ENCODE measurements around the gene SOBP.

SOBP gene

DNA sequence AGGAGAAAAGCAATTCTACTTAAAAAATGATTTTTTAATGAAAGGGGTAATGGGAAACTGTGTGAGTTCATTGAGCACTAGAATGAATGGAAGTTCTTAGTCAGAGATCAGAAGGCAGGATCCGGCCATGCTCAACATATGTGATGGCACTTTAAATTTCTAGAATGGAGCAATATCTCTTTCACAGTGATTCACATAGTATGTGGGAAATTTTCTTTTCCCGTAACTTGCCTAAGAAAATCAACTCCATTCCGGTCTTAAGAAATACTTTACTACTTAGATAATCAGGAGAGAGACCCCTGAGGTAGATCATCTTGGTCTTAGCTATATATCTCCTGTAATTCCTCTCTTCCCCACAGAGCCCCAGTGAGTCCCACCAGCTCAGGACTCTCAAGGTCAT lies 202.4 kb downstream of the SOBP start:
- peak; percentile 2 for DNase-seq (ENCODE audit: low spot score)

DNA sequence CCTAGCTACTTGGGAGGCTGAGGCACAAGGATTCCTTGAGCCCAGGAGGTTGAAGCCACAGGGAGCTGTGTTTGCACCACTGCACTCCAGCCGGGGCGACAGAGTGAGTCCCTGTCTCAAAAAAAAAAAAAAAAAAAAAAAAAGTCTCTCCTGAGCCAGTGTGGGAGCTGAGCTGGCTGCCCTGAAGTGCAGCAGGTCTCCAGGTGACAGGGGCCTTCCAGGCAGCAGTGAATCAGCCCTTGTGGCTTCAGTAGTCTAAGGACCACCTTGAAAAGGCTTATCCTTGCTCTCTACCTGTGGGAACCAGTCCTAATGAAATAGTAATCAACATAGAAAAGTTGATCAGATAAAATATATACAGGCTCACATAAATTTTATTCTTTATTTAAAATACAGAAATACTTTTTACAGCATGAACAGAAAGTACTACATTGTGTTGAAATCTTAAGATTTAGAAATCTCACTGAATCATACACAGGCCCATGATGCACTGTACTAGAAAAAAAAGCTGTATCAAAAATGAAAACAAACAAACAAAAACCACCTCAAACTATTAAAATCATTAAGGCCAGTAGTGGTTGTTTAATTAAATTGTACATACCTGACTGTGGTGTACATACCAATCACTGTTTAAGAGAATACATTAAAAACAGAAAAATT lies 205.3 kb downstream of the SOBP start:
- DNase-seq (ENCODE audit: low spot score), result peak; percentile 25

DNA sequence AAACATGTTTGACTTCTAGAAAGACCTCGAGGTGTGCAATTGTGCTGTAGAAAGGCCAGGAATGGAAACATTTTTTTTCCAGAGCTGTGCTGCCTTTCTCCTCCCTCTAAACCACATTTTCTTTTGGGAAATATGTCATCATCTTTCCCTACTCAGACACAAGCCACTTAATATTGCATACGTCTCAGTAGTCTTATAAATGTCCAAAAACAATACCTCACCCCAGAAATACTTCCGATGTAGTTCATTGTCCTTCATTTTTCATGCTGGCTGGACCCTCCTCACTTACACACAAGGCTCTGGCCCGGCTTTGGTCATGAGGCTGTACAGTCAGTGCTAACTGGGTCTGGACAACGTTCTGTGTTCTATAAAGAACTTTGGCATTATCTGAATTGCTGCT lies 207.8 kb downstream of the SOBP start:
- no peak for DNase-seq (ENCODE audit: low spot score)

DNA sequence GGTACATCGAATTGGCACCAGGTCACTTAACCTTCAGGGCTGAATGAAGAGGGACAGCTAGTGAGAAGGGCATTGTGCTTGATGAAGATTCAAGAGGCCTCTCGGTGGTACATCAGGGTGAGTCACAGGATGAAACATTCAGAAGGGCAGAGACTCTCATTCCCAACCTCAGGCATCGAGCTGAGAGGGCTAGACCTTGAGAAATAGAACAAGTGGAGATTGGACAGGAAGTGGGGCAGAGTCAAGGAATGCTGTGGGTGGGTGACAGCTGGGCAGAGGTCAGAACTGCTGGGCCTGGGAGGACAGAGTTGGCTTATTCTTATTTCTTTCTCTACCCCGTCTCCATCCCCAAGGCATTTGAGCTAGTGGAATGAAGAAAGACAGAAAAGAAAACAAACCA lies 208.2 kb downstream of the SOBP start:
- peak; percentile 53 for DNase-seq (ENCODE audit: low spot score)

DNA sequence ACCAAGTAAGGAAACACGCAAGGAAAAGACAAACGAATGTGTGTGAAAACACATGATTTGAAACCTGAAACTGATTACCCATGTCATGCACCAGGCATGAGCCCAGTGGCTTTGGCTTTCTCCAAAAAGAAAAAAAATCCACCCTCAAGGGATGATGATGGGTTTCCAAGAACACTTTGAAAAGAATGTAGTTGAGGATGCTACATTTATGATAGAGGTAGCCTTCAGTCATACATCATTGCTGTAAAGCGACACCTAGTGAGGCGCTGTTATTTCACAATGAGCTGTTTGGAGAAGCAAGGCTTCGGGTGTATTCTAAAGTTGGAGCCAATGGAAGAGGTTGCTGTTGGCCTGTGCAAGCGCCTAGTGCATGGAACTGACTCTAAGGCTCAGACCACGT lies 209.3 kb downstream of the SOBP start:
- DNase-seq (ENCODE audit: low spot score), result peak; percentile 34

DNA sequence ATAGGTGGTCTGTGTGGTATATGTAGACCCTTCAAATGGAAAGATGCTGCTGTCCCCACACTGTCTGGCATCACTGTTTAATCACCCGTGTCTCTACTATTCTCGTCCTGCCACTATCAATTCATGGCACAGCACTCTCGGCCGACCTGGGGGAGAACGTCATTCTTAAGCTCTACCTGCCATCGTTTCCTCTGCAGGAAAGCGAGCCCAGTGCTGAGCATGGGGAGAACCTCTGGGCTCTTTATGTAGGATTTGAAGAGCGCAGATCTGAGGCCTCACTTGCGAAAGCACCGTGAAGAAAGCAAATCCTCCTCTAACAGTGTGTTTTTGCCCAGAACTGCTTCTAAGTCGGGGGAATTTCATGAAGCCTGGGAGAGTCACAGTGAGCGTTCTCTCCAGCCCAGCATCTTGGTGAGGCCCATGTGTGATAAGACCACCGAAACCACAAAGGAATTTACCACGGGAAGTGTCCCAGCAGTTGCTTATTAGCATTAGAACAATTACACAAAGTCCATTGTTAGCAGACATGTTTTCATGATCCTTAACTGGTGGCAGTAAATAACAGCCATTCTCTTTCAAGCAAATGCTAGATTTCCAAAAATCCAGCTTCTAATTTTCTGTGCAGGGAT lies 209.9 kb downstream of the SOBP start:
- peak; percentile 3 for DNase-seq (ENCODE audit: low spot score)

DNA sequence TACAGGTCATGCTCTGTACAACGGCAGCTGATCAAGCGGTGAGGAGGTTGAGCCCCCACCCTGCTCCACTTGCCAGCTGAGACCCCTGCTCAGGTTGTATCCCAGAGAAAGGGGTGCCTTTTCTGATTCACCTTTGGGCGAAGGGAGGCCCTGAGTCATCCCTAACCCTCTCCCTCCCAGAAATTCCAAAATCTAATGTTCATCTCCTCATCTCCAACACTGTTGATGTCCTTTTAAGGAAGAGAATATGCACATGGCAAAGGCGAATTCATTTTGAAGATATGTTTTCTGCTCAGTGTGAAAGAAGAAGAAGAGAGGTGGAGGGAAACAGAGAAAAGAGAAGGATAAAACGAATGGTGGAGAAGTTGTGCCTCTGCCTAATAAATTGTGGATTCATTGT lies 213.7 kb downstream of the SOBP start:
- peak; percentile 26 for DNase-seq (ENCODE audit: low spot score)

DNA sequence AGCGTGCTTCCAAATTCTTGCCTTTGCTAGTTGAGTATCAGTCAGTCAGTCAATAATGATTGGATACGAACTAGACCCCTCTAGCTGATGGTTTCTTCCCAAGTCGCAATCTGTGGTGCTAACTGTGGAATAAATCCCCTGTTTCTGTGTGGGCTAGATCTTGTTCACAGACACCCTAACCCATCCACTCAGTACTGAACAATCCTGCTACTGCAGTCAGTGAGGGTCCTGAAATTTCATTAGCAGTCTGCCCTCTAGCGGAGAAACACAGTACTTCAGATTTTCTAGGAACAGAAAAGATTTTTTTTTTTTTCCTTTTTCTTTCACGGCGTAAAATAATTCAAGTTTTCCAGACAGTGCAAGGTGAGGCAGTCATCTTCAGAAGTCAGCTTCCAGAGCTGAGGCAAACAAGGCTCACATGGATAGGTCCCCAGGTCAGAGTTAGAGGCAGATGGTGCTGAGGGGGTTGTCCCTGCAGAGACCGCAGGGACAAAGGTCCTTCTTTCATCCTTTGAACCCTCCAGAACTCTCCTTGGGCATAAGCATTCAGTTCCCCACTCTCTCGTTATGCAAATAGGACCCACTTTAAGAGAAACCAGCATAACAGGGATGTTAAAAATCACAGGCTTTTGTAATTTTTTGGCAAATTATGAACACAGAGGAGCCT lies 214.6 kb downstream of the SOBP start:
- peak; percentile 53 for DNase-seq (ENCODE audit: low spot score)

DNA sequence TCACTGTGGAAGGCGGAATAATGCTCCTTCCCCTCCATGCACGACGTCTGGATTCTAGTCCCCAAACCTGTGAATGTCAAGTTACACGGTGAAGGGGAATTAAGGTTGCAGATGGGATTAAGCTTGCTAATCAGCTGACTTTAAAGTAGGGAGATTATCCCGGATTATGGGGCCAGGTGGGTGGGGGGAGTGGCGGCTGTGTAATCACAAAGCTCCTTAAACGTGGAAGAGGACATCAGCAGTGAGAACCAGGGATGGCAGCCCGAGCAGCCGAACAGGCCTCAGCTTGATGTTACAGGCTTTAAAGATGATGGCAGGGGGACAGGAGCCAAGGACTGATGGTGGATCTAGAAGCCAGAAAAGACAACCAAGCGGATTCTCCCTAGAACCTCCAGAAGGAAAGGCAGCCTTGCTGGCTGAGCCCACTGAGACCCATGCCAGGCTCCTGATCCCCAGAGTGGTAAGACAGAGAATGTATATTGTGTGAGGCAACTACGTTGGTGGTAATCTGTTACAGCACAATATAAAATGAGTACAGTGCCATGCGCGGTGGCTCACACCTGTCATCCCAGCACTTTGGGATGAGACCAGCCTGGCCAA lies 216.7 kb downstream of the SOBP start:
- peak; percentile 36 for DNase-seq (ENCODE audit: low spot score)

DNA sequence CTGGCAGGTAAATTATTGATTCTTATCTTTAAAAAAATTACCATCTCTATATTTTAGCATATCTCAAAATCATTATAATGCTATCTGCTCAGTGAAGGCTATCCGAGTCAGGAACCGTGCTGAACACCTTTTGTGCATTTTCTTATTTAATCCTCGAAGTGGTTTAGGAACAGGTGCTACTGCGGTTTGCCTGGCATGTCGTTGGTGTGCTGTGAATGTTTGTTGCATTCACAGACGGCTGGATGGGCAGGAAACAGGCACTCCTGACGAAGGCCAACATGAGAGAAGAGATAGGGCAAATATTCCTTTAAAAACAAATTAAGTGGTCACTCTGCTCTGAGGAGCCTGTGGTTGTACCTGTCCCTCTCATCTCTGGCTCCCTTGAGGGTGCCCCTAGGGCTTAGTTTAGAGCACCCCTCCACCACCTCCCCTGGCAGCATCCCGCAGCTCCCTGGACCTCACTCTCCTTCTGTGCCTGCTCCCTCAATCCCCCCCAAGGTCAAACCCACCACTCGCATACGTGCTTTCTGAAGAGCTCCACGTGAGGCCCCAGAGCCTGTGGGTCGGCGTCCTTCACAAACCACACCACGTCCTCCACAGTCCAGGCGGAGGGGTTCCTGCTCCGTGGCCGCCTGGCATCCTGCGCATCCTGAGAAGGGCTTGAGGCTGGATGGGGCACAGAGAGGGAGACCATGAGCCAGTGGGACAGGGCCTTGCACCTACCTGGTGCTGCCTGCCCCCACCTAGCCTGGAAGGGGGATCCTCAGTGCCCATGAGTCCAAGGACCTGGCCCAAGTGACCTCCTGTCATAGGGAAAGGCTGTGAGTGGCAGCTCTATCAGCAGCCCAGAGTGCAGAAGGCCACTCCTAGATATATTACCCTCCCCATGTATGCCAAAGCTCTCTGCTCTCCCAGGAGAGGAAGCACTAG lies 217.7 kb downstream of the SOBP start:
- peak; percentile 53 for DNase-seq (ENCODE audit: low spot score)

DNA sequence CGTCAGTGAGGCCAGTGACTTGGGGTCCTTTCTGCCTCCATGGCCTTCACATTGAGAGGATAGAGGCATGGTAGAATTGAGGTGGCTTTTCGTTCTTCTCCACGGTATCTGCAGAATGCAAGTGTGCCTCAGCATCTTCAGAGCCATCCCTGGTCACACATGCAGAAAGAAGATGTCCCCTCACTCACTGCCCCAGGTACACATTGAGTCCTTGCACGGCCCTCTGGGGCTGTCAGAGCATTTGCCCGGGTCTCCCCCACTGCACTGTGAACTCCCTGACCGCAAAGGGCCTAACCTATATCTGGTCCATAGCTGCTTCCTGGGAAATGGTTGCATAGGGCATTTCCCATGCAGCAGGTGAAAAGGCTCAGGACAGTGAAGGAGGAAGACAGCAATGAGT lies 218.5 kb downstream of the SOBP start:
- no peak for DNase-seq (ENCODE audit: low spot score)

DNA sequence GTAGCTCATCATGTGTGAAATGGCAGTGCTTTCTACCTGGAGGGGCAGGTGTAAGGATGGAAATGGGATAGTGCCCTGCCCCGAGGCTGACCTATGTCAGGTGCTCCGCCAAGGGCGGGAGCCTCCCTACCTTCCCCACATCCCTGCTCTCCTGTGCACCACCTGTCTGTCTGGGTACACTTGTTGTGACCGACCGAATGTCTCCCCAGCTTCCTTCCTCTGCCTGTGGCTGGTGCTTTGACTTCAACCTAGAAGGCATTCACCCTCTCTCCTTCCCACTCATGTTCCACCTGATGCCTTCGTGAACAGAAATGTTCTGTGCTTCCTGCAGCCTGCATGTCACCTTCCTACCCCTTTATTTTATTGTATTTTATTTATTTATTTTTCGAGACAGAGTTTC lies 219.4 kb downstream of the SOBP start:
- peak; percentile 26 for DNase-seq (ENCODE audit: low spot score)
